RCC 7860 (cell line): ENCODE results near the gene KLHL30.
"Not testable (repeated sequence)": the region's sequence is repeated elsewhere in the genome, so short reads cannot be mapped to it uniquely, and the experiment has no call there.

Experiments used
- DNase-seq: peaks from one replicate; pipeline ENCODE4 v3.0.0-alpha.2; 2015; ENCODE audit warnings: low spot score
- FAIRE-seq: peaks from 2 replicates; lab custom pipeline; 2012; peaks lifted over from hg19 to GRCh38; lab: Jason Lieb, UNC

KLHL30 gene

DNA sequence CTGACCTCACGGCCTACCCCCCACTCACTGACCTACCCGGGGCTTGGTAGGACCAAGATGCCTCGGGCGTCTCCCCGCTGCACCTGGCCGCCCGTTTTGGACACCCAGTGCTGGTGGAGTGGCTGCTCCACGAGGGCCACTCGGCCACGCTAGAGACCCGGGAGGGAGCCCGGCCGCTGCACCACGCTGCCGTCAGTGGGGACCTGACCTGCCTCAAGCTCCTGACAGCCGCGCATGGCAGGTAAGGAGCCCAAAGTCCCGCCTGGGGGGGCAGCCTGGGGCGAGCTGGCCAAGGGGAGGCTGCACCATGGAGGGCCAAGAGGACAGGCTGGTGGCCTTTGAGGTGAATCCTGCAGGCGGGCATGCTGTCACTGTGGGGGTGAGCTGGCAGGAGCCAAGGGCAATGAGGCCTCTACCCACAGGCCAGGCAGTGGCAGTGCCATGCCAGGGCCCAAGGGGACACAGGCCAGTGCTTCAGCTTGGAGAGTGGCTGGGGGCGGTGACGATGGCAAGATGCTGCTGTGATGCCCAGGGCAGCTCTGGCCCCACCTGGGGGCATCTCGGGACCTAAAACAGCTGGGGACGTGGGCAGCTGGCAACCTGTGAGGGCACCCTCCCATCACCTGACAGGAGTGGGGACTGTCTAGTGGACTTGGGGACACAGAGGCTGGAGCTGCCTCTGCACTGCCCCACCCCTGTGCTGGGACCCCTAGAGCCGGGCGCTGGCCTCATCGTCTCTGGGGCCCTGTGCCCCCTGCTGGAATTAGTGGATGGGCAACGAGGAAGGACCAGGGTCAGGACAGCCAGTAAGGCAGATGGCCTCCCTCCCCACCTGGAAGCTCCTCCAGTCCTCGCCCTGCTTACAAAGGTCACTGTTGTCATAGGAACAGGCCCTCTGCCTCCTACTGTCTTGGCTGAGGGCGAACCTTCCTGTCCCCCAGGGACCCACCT lies 36.3 kb upstream of the KLHL30 start:
- no peak for DNase-seq
- FAIRE-seq = no peak

DNA sequence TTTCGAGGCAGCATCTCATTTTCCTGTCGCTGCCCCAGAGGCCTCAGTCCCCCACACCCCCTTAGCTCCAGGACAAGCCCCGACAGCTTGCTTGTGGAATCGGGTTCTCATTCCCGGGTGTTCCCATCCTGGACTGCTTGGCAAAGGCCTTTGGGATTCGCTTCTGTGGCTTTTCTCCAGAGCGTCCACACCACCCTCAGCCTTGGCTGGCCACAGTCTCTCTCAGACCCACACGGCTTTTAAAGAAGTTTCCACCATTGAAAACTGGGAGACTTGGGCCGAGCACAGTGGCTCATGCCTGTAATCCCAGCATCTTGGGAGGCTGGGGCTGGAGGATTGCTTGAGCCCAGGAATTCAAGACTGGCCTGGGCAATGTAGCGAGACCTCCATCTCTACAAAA lies 35.6 kb upstream of the KLHL30 start:
- DNase-seq (no peak), FAIRE-seq (no peak)

DNA sequence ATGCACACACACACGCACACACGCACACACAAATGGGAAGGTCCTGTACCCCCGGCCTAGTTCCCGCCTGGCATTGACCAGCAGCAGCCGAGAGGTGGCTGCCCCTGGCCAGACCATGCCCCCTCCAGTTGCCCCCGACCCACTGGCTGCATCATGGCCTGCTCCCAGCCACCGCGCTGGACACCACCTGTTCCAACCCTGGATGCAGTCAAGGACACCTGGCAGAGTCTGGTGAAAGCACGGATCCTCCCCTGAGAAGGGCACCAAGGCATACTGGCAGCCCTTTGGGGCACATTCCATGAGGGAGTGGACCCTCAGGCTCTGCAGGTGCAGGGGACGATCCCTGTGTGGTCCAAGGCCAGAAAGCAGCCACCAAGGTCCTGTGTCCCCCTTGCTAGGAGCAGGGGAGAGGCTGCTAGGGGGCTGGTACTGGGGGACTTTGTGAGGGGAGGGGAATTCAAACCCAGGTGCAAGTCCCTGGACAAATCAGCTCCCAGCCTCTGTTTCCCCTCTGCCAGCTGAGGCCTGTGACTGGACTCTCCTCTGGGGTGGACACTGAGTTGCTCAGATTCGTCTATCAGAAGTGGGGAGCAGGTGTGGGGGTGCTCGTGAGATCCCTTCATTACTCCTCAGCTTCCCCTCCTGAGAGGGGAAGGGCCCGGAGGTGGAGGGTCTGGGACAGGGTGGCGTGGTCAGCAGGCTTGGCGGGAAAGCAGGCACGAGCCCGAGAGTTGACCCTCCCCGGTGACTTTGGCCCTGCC lies 34.8 kb upstream of the KLHL30 start:
- FAIRE-seq (no peak), DNase-seq (no peak)

DNA sequence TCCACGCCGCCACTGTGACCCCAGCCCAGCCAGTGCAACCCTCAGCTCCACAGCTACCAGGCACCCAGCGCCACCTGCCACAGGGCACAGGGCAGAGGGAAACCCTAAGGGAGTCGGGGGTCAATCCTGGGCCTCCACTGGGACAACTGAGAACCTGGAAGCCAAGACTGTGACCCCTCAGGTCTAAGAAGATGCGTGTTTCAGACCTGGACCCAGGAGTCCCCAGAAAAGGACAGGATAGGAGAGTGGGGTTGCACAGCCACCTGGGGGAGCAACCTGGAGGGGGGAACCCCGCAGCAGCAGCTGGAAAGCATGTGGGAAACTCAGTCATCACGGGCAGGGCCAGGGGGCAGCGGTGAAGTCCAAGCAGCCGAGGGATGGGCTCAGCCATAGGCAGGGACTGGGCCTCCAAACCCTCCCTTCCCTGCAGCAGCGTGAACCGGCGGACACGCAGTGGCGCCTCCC lies 34.2 kb upstream of the KLHL30 start:
- no peak for FAIRE-seq

DNA sequence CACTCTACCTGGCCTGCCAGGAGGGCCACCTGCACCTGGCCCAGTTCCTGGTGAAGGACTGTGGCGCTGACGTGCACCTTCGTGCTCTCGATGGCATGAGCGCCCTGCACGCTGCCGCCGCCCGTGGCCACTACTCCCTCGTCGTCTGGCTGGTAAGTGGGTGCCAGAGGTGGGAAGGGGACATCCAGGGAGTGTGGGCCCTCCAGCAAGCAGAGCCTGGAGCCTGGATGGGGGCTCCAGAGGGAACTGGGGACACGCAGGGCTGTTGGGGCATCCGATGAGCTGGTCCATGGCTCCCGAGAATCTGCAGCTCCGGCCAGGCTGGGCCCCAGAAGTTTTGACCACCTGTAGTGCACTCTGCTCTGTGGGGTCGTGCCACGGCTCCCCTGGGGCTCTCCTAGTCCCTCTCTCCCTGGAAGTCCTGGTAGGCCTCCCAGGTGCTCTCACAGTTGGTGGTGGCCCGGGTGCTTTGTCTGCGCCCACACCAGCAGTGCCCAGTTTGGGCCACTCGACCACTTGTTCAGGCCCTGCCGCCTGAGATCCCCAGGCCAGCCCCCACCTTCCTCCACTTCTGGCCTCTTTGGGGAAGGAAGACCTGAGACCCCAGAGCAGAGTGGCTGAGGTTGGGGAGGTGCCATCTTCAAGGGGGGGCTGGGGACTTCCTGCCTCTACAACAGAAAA lies 33.6 kb upstream of the KLHL30 start:
- FAIRE-seq = no peak
- DNase-seq = no peak

More for the DNA sequence above, 34.2 kb upstream of the KLHL30 start:
- no peak for DNase-seq

DNA sequence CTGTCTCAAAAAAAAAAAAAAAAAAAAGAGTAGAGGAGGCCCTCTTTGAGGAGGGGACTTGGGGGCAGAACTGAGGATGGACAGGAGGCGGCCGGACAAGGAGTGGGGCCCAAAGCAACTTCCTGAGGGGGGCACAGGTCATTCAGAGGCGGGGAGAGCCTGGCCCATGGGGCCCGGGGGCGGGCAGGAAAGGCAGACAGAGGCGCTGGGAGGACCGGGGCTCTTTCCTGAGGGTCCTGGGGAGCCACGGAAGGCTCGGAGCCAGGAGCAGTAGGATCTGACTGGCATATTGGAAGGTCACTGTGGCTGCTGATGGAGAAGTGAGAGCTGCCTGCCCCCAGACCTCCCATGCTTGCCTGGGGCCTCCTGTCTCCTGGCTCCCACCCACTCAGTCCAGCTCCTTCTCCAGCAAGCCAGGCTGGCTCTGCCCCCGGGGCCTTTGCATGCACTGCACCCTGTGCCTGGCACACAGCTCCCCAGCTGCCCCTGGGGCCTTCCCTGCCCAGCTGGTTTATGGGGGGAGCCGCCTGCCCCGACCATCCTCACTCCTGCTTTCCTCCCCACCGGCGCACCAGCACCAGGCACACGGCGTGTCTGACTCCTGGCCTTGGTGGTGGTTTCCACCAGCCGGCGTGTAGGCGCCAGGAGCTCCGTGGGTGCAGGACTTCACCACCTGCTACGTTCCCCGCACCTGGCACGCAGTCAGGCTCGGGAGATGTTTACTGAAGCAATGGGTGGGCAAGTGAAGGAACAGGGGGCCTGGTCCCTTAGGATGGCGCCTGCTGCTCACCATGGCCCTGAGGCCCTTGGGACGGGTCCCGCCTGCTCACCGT lies 32.7 kb upstream of the KLHL30 start:
- FAIRE-seq = no peak
- no peak for DNase-seq

DNA sequence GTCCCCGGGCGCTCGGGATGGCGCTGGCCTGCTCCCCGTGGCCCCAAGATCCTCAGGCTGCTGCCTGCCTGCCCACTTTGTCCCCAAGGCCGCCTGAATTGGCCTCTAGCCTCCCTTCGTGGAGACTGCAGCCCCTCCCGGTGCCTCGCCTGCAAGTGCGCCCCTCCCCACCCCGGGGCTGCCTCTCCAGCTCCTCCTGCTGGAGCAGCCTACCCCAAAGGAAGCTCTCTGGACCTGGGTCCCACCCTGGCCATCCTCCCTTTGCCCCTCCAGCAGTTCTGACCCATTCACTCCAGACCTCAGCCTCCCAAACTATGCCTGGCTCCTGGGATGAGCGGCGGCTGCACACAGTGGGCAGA lies 32.1 kb upstream of the KLHL30 start:
- DNase-seq = no peak
- no peak for FAIRE-seq

DNA sequence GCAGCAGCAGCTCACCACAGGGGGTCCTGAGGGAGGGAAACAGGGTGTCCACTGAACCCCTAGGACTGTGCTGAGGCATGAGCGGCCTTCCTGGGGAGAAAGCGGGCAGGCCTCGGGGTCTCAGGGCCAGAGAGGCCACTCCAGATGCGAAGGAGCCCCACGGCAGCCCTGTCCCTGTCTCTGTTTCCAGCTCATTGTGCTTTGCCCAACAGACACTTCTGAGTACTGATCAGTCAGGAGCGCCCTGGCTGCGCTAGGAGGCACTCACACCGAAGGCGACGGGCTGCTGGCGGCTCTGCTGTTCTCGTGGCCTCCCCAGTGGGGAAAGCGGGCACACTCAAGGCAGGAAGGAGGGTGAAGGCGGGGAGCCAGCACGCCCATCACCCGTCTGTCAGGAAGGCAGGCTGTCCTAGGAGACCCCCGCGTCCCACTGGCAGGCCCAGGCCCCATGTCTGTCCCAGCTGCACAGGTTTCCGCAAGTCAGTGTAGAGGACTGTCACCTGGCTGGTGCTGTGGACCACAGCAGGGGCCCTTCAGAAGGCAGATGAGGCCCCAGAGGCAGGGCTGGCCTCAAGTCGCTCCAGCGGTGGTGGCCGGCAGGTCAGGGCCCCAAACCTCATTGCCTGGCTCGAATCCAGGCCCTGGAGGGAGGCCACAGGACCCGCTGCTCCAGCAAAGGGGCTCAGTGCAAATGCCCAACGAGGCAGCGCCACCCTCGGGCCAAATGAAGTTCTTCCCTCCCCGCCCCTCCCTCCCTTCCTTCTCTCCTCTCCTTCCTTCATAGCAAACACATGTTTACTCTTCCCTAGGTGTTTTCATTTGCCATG lies 31.6 kb upstream of the KLHL30 start:
- FAIRE-seq (no peak), DNase-seq (no peak)

DNA sequence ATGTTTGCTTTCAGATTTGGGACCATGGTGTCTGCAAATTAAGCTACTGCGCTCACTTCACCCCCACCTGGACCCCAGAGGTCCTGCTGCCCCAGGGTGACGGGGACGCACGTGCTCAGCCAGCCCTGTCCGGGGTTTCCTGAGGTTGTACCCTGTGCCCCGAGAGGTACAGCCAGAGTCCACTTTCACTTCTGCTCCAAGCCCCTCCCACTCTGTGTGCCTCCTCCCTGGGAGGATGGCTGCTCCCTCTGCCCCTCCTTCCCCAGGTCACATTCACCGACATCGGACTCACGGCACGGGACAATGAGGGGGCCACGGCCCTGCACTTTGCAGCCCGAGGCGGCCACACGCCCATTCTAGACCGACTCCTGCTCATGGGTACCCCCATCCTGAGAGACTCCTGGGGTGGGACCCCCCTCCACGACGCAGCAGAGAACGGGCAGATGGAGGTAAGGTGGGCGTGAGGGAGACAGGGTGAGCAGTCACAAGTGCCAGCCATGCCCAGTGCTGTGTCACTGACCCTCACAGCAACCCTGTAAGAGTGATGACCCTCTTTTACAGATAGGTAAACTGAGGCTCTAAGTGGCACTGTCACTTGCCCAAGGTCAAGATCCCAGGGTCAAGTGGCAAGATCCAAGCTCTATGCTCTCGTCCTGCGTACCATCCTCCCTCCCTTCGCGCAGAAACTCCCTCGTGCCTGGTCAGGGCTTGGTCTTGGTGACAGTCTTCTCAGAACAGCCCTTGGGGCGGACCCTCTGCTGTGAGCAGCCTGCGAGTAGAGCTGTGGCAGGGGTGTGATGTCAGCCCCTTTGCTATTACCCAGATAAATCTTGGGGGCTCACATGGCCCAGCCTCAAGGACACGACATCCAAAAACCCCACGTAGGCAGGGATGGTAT lies 30.7 kb upstream of the KLHL30 start:
- FAIRE-seq (no peak), DNase-seq (no peak)

DNA sequence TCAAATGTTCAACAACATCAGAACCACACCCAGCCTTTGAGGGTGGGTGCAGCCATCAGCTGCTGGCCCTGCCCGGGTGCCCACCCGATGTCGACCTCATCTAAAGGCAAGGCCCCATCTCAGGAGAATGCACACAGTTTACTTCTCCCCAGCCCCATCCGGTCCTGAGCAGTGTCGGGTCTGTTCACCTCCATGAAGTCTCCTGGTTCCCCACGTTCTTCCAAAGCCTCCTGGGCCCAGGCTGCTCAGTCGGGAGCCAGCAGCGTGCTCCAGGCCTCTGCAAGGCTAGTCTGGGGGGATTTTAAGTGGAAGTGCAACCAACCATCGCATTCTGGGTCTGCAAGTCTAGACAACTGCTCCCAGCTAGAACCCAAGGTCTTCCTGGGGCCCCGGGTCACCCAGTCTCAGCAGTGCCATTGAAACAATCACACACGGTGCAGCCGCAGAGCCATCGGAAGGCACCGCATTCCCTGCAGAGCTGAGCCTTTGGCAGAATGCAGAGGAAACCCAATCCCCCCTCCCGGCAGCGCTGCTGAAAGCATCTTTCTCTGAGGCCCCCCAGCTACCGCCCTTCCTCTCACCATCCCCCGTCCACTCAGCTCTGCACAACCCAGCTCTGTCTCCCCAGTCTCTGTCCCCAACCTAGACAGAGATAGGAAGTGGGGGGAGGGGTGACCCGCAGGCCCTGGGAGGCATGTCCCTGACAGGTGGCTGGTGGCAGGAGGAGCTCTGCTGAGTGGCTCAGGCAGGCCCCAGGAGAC lies 29.9 kb upstream of the KLHL30 start:
- DNase-seq (no peak), FAIRE-seq (no peak)

DNA sequence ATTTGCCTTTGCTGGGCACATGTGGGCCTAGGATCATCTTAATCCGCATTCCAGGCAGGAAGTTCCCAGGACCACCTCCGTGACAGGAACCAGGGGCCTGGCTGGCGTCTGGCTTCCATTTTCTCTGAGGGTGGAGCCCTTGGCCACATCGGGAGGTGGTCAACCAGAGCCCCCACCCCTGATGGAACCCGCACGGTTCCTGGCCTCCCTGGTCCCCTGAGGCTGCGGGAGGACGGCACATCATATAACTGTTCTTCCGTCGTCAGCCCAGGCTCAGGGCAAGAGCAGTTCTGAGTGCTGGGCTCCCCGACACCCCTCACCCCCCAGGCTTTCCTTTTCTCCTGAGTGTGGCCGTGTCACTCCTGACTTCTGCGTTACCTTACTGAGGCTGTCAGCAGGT lies 24.9 kb upstream of the KLHL30 start:
- FAIRE-seq (no peak), DNase-seq (no peak)

DNA sequence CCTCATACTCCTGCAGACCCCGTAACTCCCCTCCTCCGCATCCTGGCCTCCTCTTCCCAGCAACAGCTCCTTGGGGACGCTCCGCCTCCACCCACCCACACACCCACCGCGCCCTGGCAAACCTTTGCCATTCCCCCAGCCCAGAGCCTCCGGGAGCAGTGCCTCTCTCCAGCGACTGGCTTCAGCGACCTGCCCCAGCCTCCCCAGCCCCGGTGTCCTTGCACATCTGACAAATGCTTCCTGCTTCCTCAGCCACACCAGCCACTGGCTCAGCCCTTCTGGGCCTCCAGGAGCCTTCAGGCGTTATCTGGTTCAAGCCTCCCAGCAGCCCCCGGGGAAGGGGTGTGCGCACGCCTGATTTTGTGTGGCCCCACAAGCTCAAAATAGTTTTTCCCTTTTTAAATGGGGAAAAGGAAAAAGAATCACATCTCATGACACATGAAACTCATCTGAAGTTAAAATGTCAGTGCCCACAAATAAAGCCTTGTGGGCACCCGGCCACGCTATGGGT lies 24.1 kb upstream of the KLHL30 start:
- DNase-seq = no peak
- FAIRE-seq = no peak

DNA sequence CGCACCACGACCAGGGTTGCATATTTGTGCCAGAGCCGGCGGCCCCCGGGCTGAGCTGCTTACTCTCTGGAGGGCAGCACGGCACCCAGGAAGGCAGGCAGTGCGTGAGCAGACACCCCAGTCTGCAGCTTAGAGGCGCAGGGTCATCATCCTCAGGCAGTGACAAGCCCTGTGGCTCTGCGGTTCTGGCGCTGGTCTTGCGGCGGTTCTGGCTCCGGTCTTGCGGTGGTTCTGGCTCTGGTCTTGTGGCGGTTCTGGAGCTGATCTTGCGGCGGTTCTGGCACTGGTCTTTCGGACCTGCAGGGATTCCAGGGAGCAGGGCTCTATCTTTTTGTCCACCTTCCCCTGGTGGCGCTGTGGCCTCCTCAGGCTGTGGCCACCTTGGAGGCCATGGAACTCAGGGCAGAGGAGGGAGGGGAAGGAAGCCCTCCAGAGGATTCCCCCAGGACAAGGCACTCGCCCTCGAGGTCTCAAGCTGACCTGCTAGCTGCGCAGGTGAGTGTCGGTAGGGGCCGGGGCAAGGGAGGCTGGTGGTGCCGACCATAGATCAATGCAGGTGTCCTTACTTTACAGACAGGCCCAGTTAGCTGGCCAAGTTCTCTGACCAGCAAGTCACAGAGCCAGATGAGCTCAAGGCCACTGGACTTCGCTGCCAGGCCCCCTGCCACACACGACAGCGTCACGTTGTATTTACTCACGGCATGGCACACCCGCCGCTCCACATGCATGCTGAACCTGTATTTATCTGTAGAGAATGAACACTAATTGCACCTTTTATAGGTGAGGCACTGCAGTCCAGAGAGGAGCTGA lies 23.4 kb upstream of the KLHL30 start:
- no peak for DNase-seq
- no peak for FAIRE-seq

DNA sequence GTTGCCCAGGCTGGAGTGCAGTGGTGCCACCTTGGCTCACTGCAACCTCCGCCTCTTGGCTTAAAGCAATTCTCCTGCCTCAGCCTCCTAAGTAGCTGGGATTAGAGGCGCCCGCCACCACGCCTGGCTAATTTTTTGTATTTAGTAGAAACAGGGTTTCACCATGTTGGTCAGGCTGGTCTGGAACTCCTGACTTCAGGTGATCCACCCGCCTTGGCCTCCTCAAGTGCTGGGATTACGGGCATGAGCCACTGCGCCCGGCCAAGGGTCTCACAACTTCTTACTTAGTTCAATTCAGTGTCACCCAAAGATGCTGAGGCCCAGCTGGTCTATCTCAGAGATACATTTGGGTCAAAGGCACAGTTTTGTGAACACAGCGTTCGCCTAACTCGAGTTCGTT lies 22.8 kb upstream of the KLHL30 start:
- not testable (repeated sequence) for FAIRE-seq, DNase-seq

DNA sequence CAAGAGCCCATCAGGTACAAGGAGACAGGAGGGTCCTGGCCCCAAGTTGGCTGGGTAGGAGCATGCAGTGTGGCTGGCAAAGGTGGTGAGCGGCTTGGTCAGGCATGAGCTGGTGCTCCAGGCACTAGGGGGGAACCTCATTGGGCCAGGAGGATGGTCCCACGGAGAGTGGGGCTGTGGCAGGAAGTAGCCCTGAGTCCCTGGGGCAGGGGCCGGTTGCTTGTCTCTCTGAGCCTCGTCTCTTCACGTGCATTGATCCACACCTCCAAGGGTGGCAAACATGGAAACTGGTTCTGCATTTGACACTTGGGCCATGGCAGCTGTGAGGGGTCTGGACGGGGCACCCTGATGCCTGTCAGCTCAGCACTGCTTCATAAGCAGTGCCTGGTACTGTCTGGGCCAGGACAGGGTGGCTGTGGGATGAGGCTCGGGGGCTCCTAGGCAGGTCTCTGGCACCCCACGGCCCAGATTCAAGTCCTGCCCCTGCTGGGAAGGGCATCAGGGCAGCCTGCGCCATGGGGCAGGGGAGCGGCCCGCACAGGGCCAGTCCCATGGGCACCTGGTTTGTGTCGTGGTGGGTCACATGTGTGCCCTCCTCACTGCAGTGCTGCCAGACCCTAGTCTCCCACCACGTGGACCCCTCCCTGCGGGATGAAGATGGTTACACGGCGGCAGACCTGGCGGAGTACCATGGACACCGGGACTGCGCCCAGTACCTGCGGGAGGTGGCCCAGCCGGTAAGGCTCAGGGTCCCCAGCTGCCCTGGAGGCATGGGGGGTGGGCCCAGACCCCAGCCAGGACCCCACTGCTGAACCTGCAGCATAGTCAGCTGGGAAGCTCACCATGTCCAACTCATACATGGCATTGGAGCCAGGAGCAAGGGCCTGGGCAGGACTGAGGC lies 21.9 kb upstream of the KLHL30 start:
- FAIRE-seq (no peak), DNase-seq (no peak)
